BJ (cell line): ENCODE measurements around the gene THBS4. TPM values are rescaled to one million over a fixed set of nuclear protein-coding genes. Genes with fewer than 3 reads are reported as not detected.

Experiments
- CTCF ChIA-PET: fragments of 350-600 bp; formaldehyde crosslinking; extraction: SDS; loops from one replicate; lab custom pipeline; 2021; ENCODE audit warnings: antibody characterized with exemption, inconsistent platforms; lab: Yijun Ruan, JAX
- POLR2A ChIA-PET: fragments of 300-600 bp; sonication (Branson Sonifier 250); formaldehyde crosslinking; extraction: SDS; loops from one replicate; lab custom pipeline; 2021; ENCODE audit warnings: antibody characterized with exemption; lab: Charles Lee
- DNase-seq: peaks from one replicate; pipeline ENCODE4 v3.0.0-alpha.2; 2011; ENCODE audit warnings: low read depth
- H3K27me3 ChIP-seq: 2 replicates; pipeline ENCODE4 v1.6.0; 2011; ENCODE audit warnings: low read length; ENCODE audit not compliant: control insufficient read depth, insufficient read depth
- H3K36me3 ChIP-seq: 2 replicates; pipeline ENCODE4 v1.5.1; 2011; ENCODE audit warnings: low read length; ENCODE audit not compliant: control insufficient read depth, insufficient read depth
- H3K4me3 ChIP-seq: 2 replicates; pipeline ENCODE4 v1.5.1; 2011; ENCODE audit warnings: low read depth, mild to moderate bottlenecking, control low read depth, low read length
- polyA plus RNA-seq: library from polyadenylated mRNA; depleted of rRNA; stranded (reverse); fragments of >200 nt; gene quantifications from 2 replicates; pipeline ENCODE4 v1.2.3, GENCODE V29; 2011
- TF ChIP-seq, protein P1 (sequence below): IDR thresholded peaks from 2 replicates; pipeline ENCODE4 v1.5.1; 2011; ENCODE audit warnings: low read depth, mild to moderate bottlenecking, control low read depth, inconsistent platforms, low read length, moderate library complexity; ENCODE audit not compliant: insufficient read depth

Gene THBS4
- polyA plus RNA-seq, 1 experiment = 0.54 TPM

DNA sequence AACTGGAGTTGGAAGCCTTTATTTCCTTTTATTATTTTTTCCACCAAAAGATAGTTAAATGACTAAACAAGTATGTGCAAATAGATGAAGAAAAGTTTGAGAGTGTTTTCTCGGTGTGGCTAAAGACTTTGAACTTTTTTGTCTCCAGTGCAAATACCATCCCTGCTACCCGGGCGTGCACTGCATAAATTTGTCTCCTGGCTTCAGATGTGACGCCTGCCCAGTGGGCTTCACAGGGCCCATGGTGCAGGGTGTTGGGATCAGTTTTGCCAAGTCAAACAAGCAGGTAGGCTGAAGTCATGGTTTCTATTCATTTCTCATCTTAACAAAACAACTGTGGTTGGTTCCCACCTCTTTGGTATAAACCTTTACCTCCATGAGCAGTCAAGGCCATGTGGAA is 26.4 kb downstream of the THBS4 start:
- no peaks in the 10 kb centered on the region for H3K36me3 ChIP-seq
- CTCF ChIA-PET = interaction anchor here (1.0 to 1.2 kb wide), 3 partner anchors 9 to 17 kb away, joined by 3 to 5 read pairs (median 3); no protein-coding TSS in a partner anchor
- DNase-seq = no peak
- POLR2A ChIA-PET = no interaction called here
- H3K27me3 ChIP-seq = no peaks in the 10 kb centered on the region
- TF ChIP-seq, protein P1, sequence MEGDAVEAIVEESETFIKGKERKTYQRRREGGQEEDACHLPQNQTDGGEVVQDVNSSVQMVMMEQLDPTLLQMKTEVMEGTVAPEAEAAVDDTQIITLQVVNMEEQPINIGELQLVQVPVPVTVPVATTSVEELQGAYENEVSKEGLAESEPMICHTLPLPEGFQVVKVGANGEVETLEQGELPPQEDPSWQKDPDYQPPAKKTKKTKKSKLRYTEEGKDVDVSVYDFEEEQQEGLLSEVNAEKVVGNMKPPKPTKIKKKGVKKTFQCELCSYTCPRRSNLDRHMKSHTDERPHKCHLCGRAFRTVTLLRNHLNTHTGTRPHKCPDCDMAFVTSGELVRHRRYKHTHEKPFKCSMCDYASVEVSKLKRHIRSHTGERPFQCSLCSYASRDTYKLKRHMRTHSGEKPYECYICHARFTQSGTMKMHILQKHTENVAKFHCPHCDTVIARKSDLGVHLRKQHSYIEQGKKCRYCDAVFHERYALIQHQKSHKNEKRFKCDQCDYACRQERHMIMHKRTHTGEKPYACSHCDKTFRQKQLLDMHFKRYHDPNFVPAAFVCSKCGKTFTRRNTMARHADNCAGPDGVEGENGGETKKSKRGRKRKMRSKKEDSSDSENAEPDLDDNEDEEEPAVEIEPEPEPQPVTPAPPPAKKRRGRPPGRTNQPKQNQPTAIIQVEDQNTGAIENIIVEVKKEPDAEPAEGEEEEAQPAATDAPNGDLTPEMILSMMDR = no peak
- no peak overlapping the region for H3K4me3 ChIP-seq

DNA sequence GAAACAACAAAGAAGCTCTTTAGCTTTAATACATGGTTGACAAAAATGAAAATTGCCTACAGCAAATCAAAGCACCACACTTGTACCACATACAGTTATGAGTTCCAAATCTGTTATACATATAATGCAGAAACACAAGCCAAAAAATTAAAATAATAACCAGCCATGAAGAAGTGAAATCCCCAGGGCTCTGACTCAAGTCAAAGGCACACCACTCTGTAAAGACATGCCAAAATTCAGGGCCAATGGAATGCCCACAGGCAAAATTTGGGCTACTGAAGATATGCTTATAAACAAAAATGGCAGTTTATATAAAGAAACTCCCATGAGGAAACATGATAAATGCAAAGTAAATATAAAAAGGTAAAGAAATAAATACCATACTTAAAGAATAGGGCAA is 29.0 kb downstream of the THBS4 start:
- no peak for DNase-seq
- H3K36me3 ChIP-seq = no peaks in the 10 kb centered on the region
- ChIA-PET CTCF (interaction anchor here (2.5 kb wide), 1 partner anchor 19 kb away, joined by 8 read pairs; no protein-coding TSS in a partner anchor), POLR2A (no interaction called here)
- TF ChIP-seq, protein P1 = no peak
- H3K4me3 ChIP-seq = no peak overlapping the region
- H3K27me3 ChIP-seq = no peaks in the 10 kb centered on the region

DNA sequence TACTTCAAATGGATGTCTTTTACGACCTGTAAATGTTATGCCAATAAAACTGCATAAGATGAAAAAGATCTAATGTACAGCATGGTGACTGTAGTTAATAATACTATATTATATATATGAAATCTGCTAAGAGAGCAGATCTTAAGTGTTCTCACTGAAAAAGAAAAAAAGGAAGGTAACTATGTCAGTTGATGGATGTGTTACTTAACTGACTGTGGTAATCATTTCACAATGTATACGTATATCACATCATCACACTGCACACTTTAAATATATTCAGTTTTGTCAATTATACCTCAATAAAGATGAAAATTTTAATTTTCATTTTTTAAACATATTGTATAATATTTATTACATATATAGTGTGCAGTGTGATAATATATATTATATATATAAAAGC is 31.9 kb downstream of the THBS4 start:
- ChIA-PET POLR2A (no interaction called here), CTCF (no interaction called here)
- Histone ChIP-seq H3K4me3 (no peak overlapping the region), H3K36me3 (no peaks in the 10 kb centered on the region), H3K27me3 (no peaks in the 10 kb centered on the region)
- TF ChIP-seq, protein P1 = no peak
- no peak for DNase-seq

DNA sequence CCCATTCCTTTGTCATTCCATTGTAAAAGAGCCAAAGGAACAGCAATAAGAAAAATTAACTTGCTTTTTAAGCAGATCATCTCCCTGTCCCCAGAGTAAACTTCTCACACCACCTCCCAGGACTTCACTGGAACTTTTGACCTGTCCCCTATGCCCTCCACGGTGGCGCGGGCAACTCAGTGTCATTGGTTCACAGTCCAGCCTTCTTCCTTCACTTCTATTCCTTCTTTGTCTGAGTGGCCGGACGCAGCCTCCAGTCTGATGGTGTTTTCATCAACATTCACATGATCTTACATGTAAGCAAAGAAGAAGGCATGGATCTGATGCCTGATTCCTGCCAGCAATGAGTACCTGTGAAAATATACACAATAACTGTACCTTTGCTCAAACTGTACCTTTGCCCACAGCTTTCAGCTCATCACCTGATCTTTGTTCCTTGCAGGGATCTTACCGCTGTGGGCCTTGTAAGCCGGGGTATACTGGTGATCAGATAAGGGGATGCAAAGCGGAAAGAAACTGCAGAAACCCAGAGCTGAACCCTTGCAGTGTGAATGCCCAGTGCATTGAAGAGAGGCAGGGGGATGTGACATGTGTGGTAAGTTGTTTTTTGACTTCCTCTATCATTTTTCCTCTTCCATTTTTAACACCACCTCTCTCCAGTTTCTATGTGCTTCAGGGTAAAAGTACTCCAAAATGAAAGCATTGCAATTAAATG is 32.5 kb downstream of the THBS4 start:
- no peaks in the 10 kb centered on the region for H3K27me3 ChIP-seq
- TF ChIP-seq, protein P1 = no peak
- ChIA-PET CTCF (no interaction called here), POLR2A (no interaction called here)
- DNase-seq = no peak
- no peak overlapping the region for H3K4me3 ChIP-seq
- no peaks in the 10 kb centered on the region for H3K36me3 ChIP-seq

DNA sequence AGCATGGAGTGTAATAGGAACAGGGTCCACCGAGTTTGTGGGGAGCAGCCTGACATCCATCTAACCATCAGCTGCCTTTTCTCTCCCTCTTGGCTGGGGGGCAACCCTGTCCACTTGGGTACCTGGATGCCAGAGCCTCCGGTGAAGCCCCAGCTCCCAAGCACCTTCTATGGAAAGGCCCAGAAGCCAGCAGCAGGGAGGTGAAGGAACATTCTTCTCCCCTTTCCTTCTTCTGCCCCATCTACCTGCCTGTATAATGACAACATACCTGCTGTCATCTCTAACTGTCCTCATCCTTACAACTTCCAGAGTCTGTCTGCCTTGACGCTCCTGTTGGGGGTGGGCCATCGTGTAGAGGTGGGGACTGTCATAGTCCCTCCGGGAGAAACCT is 33.1 kb downstream of the THBS4 start:
- no peak for DNase-seq
- Histone ChIP-seq H3K36me3 (no peaks in the 10 kb centered on the region), H3K4me3 (no peak overlapping the region), H3K27me3 (no peaks in the 10 kb centered on the region)
- ChIA-PET POLR2A (no interaction called here), CTCF (interaction anchor here (0.6 kb wide), 1 partner anchor 119 kb away, joined by 3 read pairs; no protein-coding TSS in a partner anchor)
- TF ChIP-seq, protein P1 = no peak
